ENCODE results near the gene NFX1.
"Not testable (repeated sequence)": the region's sequence is repeated elsewhere in the genome, so short reads cannot be mapped to it uniquely, and the experiment has no call there.

DNA sequence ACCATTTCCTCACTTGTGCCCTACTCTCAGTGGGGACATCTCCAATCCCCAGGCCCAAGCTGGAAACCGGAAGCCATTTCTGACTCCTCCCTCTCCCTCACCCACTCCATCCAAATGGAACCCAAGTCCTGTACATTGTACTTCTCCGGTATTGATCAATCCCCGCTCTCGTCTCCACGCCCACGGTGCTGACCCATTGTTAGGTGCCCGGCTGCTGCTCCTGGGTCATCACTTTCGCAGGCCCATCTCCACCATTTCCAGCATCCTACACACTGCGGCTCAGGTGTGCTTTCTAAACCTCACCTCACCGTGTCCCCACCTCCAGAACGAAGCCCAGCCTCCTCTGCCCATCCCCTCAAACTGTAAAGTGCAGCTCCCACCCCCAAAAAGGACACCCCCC, 93.1 kb downstream of the NFX1 start:
- TF ChIP-seq POLR2AphosphoS5 (IDR thresholded peaks at IDR 0.05); EP300 (IDR thresholded peaks at IDR 0.05); POLR2A (IDR thresholded peaks at IDR 0.05; ENCODE audit: low read depth): not testable (repeated sequence)
- TF ChIP-seq, protein P1, sequence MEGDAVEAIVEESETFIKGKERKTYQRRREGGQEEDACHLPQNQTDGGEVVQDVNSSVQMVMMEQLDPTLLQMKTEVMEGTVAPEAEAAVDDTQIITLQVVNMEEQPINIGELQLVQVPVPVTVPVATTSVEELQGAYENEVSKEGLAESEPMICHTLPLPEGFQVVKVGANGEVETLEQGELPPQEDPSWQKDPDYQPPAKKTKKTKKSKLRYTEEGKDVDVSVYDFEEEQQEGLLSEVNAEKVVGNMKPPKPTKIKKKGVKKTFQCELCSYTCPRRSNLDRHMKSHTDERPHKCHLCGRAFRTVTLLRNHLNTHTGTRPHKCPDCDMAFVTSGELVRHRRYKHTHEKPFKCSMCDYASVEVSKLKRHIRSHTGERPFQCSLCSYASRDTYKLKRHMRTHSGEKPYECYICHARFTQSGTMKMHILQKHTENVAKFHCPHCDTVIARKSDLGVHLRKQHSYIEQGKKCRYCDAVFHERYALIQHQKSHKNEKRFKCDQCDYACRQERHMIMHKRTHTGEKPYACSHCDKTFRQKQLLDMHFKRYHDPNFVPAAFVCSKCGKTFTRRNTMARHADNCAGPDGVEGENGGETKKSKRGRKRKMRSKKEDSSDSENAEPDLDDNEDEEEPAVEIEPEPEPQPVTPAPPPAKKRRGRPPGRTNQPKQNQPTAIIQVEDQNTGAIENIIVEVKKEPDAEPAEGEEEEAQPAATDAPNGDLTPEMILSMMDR (IDR thresholded peaks at IDR 0.05): not testable (repeated sequence)

Data from esophagus muscularis mucosa (tissue), 4 donors.